ENCODE results near the gene VDAC1.

- TF ChIP-seq CTCF (conservative IDR thresholded peaks at IDR 0.05 in 1 of 2, IDR thresholded peaks at IDR 0.05 in 1 of 2; ENCODE audit: low read depth in 1 of 2, low read length in 2 of 2), result no peak
- TF ChIP-seq EZH2 (IDR thresholded peaks at IDR 0.05; ENCODE audit: low read length, missing control alignments), result no peak
Measured at GRCh38 chr5:134022333-134022732, 17.6 kb upstream of the VDAC1 start.

All from fibroblast of lung (primary cell).